Peyer's patch (tissue), 4 donors: ENCODE data around the gene RBMX2. TPM values are rescaled to one million over a fixed set of nuclear protein-coding genes. Genes with fewer than 3 reads are reported as not detected.
A peak's percentile ranks its signal among the peaks of the same experiment; 100 is the strongest.

Experiments
- DNase-seq, 3 donors: peaks; one replicate each; pipeline ENCODE4 v3.0.0-alpha.2; 2017 to 2019
- H3K27ac ChIP-seq, 4 donors: fragments of 200-600 bp; sonication (generic); one replicate each; pipeline ENCODE4 v1.5.1; 2016 to 2019
- H3K27me3 ChIP-seq, 2 donors: fragments of 200-600 bp; sonication (generic); one replicate each; pipeline ENCODE4 v1.5.1; 2019
- H3K36me3 ChIP-seq, 3 donors: fragments of 200-600 bp; sonication (generic); one replicate each; pipeline ENCODE4 v1.5.1; 2016 to 2019
- H3K4me1 ChIP-seq, 4 donors: fragments of 200-600 bp; sonication (generic); one replicate each; pipeline ENCODE4 v1.5.1; 2016 to 2019
- H3K4me3 ChIP-seq, 4 donors: fragments of 200-600 bp; sonication (generic); 1 replicate in 3 of 4; 2 replicates in 1 of 4; pipeline ENCODE4 v1.5.1; 2016 to 2019; ENCODE audit warnings: mild to moderate bottlenecking in 1 of 4
- H3K9me3 ChIP-seq, 4 donors: fragments of 200-600 bp; sonication (generic); one replicate each; pipeline ENCODE4 v1.5.1; 2016 to 2019; ENCODE audit warnings: mild to moderate bottlenecking in 1 of 4
- CTCF ChIP-seq, 6 experiments: fragments of 450-650 bp in 4 of 6; fragments of 200-600 bp in 2 of 6; sonication (generic) in 1 of 6; IDR thresholded peaks; one replicate each; pipeline ENCODE4 v1.5.1; 2017 to 2019; ENCODE audit warnings: antibody characterized with exemption in 6 of 6, mild to moderate bottlenecking in 3 of 6, moderate library complexity in 1 of 6
- POLR2A ChIP-seq, 2 donors: fragments of 450-650 bp; IDR thresholded peaks; one replicate each; pipeline ENCODE4 v1.5.1; 2017; ENCODE audit warnings: antibody characterized with exemption in 2 of 2, mild to moderate bottlenecking in 2 of 2, moderate library complexity in 2 of 2
- total RNA-seq, 4 donors: library from RNA; depleted of rRNA; stranded (reverse); fragments of >200 nt; gene quantifications; one replicate each; pipeline ENCODE4 v1.1.0, GENCODE V29; 2016

The RBMX2 gene
- total RNA-seq, 4 donors from 2014 or later, result 6.6 to 14.5 (median 10.0) TPM

- no peaks in the 10 kb centered on the region for H3K27me3 ChIP-seq
- no peaks in the 10 kb centered on the region for H3K9me3 ChIP-seq
- peak in 4 of 6 experiments; percentile 33 to 47 (median 34) for TF ChIP-seq CTCF (IDR thresholded peaks at IDR 0.05)
- no peak for TF ChIP-seq POLR2A (IDR thresholded peaks at IDR 0.05)
- H3K36me3 ChIP-seq, result no peaks in the 10 kb centered on the region
- peak in 1 of 3 donors; percentile 56 for DNase-seq
- no peak overlapping the region for H3K4me3 ChIP-seq
- H3K27ac ChIP-seq, result no peak overlapping the region
- H3K4me1 ChIP-seq, result no peaks in the 10 kb centered on the region
Observed at GRCh38 chrX:130393451-130394074, 8.2 kb upstream of the RBMX2 start.

GRCh38 chrX:130395341-130395740 lies 6.4 kb upstream of the RBMX2 start:
- Histone ChIP-seq H3K4me1 (no peaks in the 10 kb centered on the region), H3K9me3 (no peaks in the 10 kb centered on the region), H3K36me3 (no peaks in the 10 kb centered on the region), H3K4me3 (no peak overlapping the region), H3K27ac (no peak overlapping the region), H3K27me3 (no peaks in the 10 kb centered on the region)
- DNase-seq, result no peak
- no peak for TF ChIP-seq POLR2A (IDR thresholded peaks at IDR 0.05)
- no peak for TF ChIP-seq CTCF (IDR thresholded peaks at IDR 0.05)

- Histone ChIP-seq H3K4me1 (no peaks in the 10 kb centered on the region), H3K36me3 (no peaks in the 10 kb centered on the region), H3K27ac (peak overlapping the region; percentile 71 to 79 (median 76)), H3K27me3 (no peaks in the 10 kb centered on the region), H3K9me3 (no peaks in the 10 kb centered on the region), H3K4me3 (peak overlapping the region; percentile 55 to 79 (median 70))
- no peak for DNase-seq
- TF ChIP-seq CTCF (IDR thresholded peaks at IDR 0.05), result no peak
Observed at GRCh38 chrX:130402208-130402684, 459 bp downstream of the RBMX2 start.

GRCh38 chrX:130413415-130413814 lies 11.6 kb downstream of the RBMX2 start:
- H3K4me1 ChIP-seq, result no peaks in the 10 kb centered on the region
- no peaks in the 10 kb centered on the region for H3K27me3 ChIP-seq
- DNase-seq, result no peak
- no peaks in the 10 kb centered on the region for H3K9me3 ChIP-seq
- peaks cover 0 to 8% (median 0%) of the 10 kb centered on the region in 3 donors for H3K36me3 ChIP-seq
- no peak overlapping the region for H3K27ac ChIP-seq
- no peak overlapping the region for H3K4me3 ChIP-seq
- TF ChIP-seq CTCF (IDR thresholded peaks at IDR 0.05) (no peak), POLR2A (IDR thresholded peaks at IDR 0.05) (no peak)

- no peaks in the 10 kb centered on the region for H3K9me3 ChIP-seq
- H3K4me3 ChIP-seq, result no peak overlapping the region
- peaks cover 0 to 8% (median 0%) of the 10 kb centered on the region in 3 donors for H3K36me3 ChIP-seq
- no peak for DNase-seq
- no peaks in the 10 kb centered on the region for H3K27me3 ChIP-seq
- no peaks in the 10 kb centered on the region for H3K4me1 ChIP-seq
- no peak overlapping the region for H3K27ac ChIP-seq
- TF ChIP-seq POLR2A (IDR thresholded peaks at IDR 0.05) (no peak), CTCF (IDR thresholded peaks at IDR 0.05) (no peak)
Observed at GRCh38 chrX:130414800-130415199, 13.0 kb downstream of the RBMX2 start.
